ENCODE results near the gene ARCN1.

DNA sequence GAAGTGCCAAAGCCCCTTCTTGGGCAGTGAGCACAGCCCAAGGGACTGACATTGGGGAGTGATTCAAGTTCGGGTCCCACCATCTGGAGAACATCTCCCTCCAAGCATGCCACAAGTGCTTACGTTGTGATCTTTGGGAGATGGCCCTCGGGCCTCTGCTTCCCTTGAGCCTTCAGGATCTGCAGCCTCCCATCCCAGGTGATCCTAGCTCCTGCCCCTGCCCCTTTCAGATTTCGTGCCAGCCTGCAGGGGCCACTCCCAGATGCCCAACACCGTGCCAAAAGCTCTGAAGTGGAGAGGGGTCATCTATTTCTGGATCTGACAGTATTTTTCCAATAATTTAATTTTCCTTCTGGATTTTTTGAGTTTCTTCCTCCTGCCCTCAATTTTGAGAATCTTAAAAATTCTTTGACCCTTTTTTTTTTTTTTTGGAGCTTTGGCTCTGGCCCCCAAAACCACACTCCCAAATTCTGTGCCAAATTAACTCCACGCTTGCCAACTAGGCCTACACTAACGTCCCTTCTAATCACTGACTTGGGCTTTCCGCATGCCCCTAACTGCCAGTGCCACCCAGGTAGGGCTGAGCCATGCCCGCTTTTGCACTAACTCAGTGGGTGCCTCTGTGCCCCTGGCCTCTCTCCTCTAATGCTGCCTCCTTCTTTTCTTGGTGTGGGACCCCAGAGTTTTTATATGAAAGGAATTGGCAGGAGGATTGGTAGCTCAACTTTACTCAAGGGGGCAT is 60.5 kb downstream of the ARCN1 start:
- TF ChIP-seq, protein P1, sequence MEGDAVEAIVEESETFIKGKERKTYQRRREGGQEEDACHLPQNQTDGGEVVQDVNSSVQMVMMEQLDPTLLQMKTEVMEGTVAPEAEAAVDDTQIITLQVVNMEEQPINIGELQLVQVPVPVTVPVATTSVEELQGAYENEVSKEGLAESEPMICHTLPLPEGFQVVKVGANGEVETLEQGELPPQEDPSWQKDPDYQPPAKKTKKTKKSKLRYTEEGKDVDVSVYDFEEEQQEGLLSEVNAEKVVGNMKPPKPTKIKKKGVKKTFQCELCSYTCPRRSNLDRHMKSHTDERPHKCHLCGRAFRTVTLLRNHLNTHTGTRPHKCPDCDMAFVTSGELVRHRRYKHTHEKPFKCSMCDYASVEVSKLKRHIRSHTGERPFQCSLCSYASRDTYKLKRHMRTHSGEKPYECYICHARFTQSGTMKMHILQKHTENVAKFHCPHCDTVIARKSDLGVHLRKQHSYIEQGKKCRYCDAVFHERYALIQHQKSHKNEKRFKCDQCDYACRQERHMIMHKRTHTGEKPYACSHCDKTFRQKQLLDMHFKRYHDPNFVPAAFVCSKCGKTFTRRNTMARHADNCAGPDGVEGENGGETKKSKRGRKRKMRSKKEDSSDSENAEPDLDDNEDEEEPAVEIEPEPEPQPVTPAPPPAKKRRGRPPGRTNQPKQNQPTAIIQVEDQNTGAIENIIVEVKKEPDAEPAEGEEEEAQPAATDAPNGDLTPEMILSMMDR (IDR thresholded peaks at IDR 0.05) = no peak
- no peak for TF ChIP-seq POLR2A (IDR thresholded peaks at IDR 0.05)
